SIG-M5 treated with dmso at 0.1 percent for 504 hours (cell line): ENCODE data around the gene SYNE3.

Experiments
- DNase-seq: peaks from one replicate; lab custom pipeline; 2025; ENCODE audit not compliant: unreplicated experiment; lab: John Stamatoyannopoulos, UW

The SYNE3 gene

GRCh38 chr14:95474941-95475340 is 41.5 kb downstream of the SYNE3 start:
- DNase-seq, result no peak

DNA sequence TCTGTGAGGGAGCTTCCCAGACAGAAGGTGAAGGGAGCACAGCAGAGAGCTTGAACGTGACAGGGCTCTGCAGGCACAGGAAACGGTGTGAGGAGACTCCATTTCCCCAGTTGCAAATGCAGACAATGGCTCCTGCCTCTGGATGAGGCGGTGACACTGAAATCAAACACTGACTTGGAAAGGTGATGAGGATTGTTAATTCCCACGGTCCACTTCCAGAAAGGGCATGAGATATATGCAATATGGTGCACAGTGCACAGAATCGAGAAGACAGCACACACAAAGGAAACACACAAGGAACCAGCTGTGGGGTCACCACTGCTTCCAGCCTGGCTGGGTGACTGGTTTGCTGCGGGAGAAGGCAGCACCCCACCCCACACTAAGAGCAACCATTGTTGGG is 42.0 kb downstream of the SYNE3 start:
- no peak for DNase-seq

DNA sequence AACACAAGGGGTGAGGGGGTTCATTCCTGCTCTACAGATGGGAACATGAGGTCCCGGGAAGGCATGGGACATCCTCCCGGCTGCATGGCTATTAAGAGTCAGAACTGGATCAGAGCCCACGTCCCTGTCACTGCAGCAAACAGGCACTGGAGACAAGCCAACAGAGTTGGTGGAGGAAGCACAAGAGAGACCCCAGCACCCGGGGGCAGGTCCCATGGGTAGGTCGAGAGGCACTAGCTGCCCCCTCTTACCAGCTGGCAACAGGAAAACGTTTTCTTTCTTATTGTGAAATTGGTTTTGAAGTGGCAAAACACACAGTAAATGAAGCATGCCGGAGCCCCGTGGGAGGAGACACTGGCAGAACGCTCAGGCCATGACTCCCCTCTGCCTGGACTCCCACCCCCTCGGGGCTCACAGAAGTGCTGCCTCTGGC is 43.6 kb downstream of the SYNE3 start:
- DNase-seq, result no peak

DNA sequence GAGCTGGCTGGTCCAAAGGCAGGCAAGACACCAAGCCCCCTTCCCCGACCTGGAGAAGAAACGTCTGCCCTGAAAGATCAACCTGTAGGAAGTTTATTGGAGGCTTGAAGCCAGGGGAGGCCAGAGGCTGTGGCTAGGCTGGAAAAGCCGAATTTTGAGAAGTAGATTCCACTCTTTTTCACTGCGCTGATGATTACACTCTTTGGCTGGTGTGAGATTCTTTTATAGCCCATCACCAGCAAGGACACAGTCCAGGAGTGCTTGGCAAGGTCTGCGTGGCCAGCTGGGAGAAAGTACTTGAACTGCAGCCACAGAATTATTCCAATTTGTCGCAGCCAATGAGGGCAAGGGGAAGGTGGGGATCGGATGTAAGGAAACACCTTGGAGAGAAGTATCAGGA is 45.0 kb downstream of the SYNE3 start:
- DNase-seq, result no peak

DNA sequence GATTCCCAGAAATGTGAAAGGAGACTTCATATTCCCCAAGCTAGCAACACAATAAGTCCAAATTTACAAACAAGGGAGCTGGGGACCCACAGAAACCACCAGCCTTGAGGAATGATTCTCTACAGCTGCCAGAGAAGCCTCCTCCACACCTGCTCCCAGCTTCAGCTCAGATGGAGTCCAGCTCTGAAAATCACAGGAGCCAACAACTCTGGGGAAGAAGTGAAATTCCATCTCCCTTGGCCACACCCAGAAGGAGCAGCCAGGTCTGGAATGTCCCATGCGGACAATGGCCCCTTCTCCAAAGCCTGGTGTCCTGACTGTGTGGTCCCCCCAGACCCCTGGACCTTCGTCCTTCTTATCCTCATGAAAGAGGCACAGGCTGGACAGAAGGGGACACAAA is 45.4 kb downstream of the SYNE3 start:
- DNase-seq, result no peak

DNA sequence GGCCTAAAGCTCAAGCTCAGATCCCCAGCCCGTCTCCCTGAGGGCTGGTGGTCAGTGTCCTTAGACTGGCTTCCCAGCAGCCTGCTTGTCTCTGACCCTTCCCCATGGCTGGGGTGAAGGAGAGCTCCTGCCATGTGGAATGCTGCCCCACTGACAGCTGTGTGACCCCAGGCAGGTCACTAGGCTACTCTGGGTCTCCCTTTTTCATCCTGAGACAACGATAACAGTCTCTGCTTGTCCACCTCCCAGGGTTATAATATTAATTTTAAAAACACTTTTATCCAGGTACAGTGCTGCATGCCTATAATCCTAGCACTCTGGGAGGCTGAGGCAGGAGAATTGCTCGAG is 47.3 kb downstream of the SYNE3 start:
- no peak for DNase-seq

GRCh38 chr14:95468448-95469133 is 47.9 kb downstream of the SYNE3 start:
- DNase-seq, result no peak

GRCh38 chr14:95467657-95468056 is 48.8 kb downstream of the SYNE3 start:
- no peak for DNase-seq

GRCh38 chr14:95467232-95467631 is 49.2 kb downstream of the SYNE3 start:
- DNase-seq, result no peak
